ENCODE data around the gene GLB1L. TPM values are rescaled to one million over a fixed set of nuclear protein-coding genes. Genes with fewer than 3 reads are reported as not detected.

Gene GLB1L
- total RNA-seq, 1 donor from 2014 or later: 11.8 TPM

- Mint-ChIP-seq H3K9me3 (ENCODE audit: low read depth) (no peaks in the 10 kb centered on the region), H3K27ac (peak overlapping the region; percentile 41), H3K36me3 (ENCODE audit: insufficient read depth) (no peaks in the 10 kb centered on the region), H3K27me3 (no peaks in the 10 kb centered on the region), H3K4me1 (ENCODE audit: low read depth) (peaks cover 8% of the 10 kb centered on the region), H3K4me3 (ENCODE audit: low read depth) (peak overlapping the region; percentile 47)
- no peak for DNase-seq (ENCODE audit: low spot score, unreplicated experiment)
- no peak for TF ChIP-seq CTCF (IDR thresholded peaks at IDR 0.05; ENCODE audit: unreplicated experiment)
These were observed 1.9 kb downstream of the GLB1L start for GRCh38 chr2:219243291-219243761.

- Mint-ChIP-seq H3K27ac (no peak overlapping the region), H3K4me1 (ENCODE audit: low read depth) (peaks cover 9% of the 10 kb centered on the region), H3K36me3 (ENCODE audit: insufficient read depth) (peaks cover 21% of the 10 kb centered on the region), H3K4me3 (ENCODE audit: low read depth) (no peak overlapping the region), H3K9me3 (ENCODE audit: low read depth) (no peaks in the 10 kb centered on the region), H3K27me3 (no peaks in the 10 kb centered on the region)
- no peak for DNase-seq (ENCODE audit: low spot score, unreplicated experiment)
- no peak for TF ChIP-seq CTCF (IDR thresholded peaks at IDR 0.05; ENCODE audit: unreplicated experiment)
These were observed 10.9 kb downstream of the GLB1L start for GRCh38 chr2:219234331-219234730.

- no peak for TF ChIP-seq CTCF (IDR thresholded peaks at IDR 0.05; ENCODE audit: unreplicated experiment)
- Mint-ChIP-seq H3K36me3 (ENCODE audit: insufficient read depth) (peaks cover 14% of the 10 kb centered on the region), H3K27me3 (no peaks in the 10 kb centered on the region), H3K4me1 (ENCODE audit: low read depth) (peaks cover 18% of the 10 kb centered on the region), H3K9me3 (ENCODE audit: low read depth) (no peaks in the 10 kb centered on the region), H3K27ac (peak overlapping the region; percentile 99), H3K4me3 (ENCODE audit: low read depth) (peak overlapping the region; percentile 98)
- no peak for DNase-seq (ENCODE audit: low spot score, unreplicated experiment)
These were observed 15.1 kb downstream of the GLB1L start for GRCh38 chr2:219230059-219230540.

- H3K9me3 Mint-ChIP-seq (ENCODE audit: low read depth): no peaks in the 10 kb centered on the region
- peak within 1 kb of the TSS; percentile 98 for H3K4me3 Mint-ChIP-seq (ENCODE audit: low read depth)
- H3K36me3 Mint-ChIP-seq (ENCODE audit: insufficient read depth): peaks cover 15% of the 10 kb centered on the region
- peak within 1 kb of the TSS; percentile 99 for H3K27ac Mint-ChIP-seq
- TF ChIP-seq CTCF (IDR thresholded peaks at IDR 0.05; ENCODE audit: unreplicated experiment): no peak
- peak; percentile 97 for DNase-seq (ENCODE audit: low spot score, unreplicated experiment)
- peaks cover 18% of the 10 kb centered on the region for H3K4me1 Mint-ChIP-seq (ENCODE audit: low read depth)
- H3K27me3 Mint-ChIP-seq: no peaks in the 10 kb centered on the region
These were observed 15.8 kb downstream of the GLB1L start, which contains the start of the genes ANKZF1 and ATG9A for GRCh38 chr2:219229305-219230058. Gene ANKZF1 (plus strand): TSS chr2:219229806. CDS start chr2:219230258, 452 bp downstream. Gene ATG9A (minus strand): TSS chr2:219229636. CDS start chr2:219228024, 1,612 bp downstream.

GRCh38 chr2:219228911-219229304, 16.3 kb downstream of the GLB1L start:
- Mint-ChIP-seq H3K4me1 (ENCODE audit: low read depth) (peaks cover 18% of the 10 kb centered on the region), H3K27me3 (no peaks in the 10 kb centered on the region), H3K4me3 (ENCODE audit: low read depth) (peak overlapping the region; percentile 70), H3K36me3 (ENCODE audit: insufficient read depth) (peaks cover 12% of the 10 kb centered on the region), H3K27ac (no peak overlapping the region), H3K9me3 (ENCODE audit: low read depth) (no peaks in the 10 kb centered on the region)
- no peak for TF ChIP-seq CTCF (IDR thresholded peaks at IDR 0.05; ENCODE audit: unreplicated experiment)
- no peak for DNase-seq (ENCODE audit: low spot score, unreplicated experiment)

All from progenitor cell of endocrine pancreas (in vitro differentiated cells).